ENCODE measurements around the gene AUNIP.
A peak's percentile ranks its signal among the peaks of the same experiment; 100 is the strongest.

AUNIP gene

GRCh38 chr1:25858906-25859789, at the start of gene AUNIP:
TSS of gene AUNIP (minus strand) at chr1:25859457. CDS start at chr1:25859357, 100 bp downstream.
- peaks cover 22% of the 10 kb centered on the region for H3K4me1 ChIP-seq
- no peaks in the 10 kb centered on the region for H3K36me3 ChIP-seq (replicated peaks)
- in situ Hi-C loops (cut with MboI; ENCODE audit: low sequenced_read_pairs) = no loop called here
- H3K27me3 ChIP-seq (ENCODE audit: low read depth) = no peaks in the 10 kb centered on the region
- no peaks in the 10 kb centered on the region for H3K9me3 ChIP-seq
- peak; percentile 76 to 92 for DNase-seq (ENCODE audit: low spot score in 2 of 2)
- H3K4me3 ChIP-seq = peak within 1 kb of the TSS; percentile 91

GRCh38 chr1:25909040-25909439, 49.8 kb upstream of the AUNIP start:
- H3K4me3 ChIP-seq = no peak overlapping the region
- H3K27me3 ChIP-seq (ENCODE audit: low read depth) = no peaks in the 10 kb centered on the region
- H3K9me3 ChIP-seq = no peaks in the 10 kb centered on the region
- peaks cover 14% of the 10 kb centered on the region for H3K4me1 ChIP-seq
- DNase-seq (ENCODE audit: low spot score in 2 of 2) = no peak
- in situ Hi-C loops (cut with MboI; ENCODE audit: low sequenced_read_pairs) = no loop called here
- peaks cover 5% of the 10 kb centered on the region; the same call in 1 of the 2 replicates for H3K36me3 ChIP-seq (replicated peaks)

- Histone ChIP-seq H3K9me3 (no peaks in the 10 kb centered on the region), H3K36me3 (replicated peaks) (peaks cover 13% of the 10 kb centered on the region), H3K4me3 (no peak overlapping the region), H3K27me3 (ENCODE audit: low read depth) (no peaks in the 10 kb centered on the region), H3K4me1 (peaks cover 21% of the 10 kb centered on the region)
- in situ Hi-C loops (cut with MboI; ENCODE audit: low sequenced_read_pairs) = no loop called here
- no peak for DNase-seq (ENCODE audit: low spot score in 2 of 2)
Observed at GRCh38 chr1:25908161-25908560, 48.9 kb upstream of the AUNIP start.

- H3K27me3 ChIP-seq (ENCODE audit: low read depth) = no peaks in the 10 kb centered on the region
- no peaks in the 10 kb centered on the region for H3K9me3 ChIP-seq
- DNase-seq (ENCODE audit: low spot score in 2 of 2) = no peak
- peaks cover 23% of the 10 kb centered on the region for H3K4me1 ChIP-seq
- in situ Hi-C loops (cut with MboI; ENCODE audit: low sequenced_read_pairs) = no loop called here
- no peak overlapping the region for H3K4me3 ChIP-seq
- H3K36me3 ChIP-seq (replicated peaks) = peaks cover 19% of the 10 kb centered on the region
Observed at GRCh38 chr1:25907601-25908000, 48.3 kb upstream of the AUNIP start.

- H3K4me3 ChIP-seq = peak overlapping the region; percentile 82
- peak in 1 of 2 experiments; percentile 43 for DNase-seq (ENCODE audit: low spot score in 2 of 2)
- in situ Hi-C loops (cut with MboI; ENCODE audit: low sequenced_read_pairs) = no loop called here
- no peaks in the 10 kb centered on the region for H3K27me3 ChIP-seq (ENCODE audit: low read depth)
- H3K36me3 ChIP-seq (replicated peaks) = peaks cover 27% of the 10 kb centered on the region
- peaks cover 23% of the 10 kb centered on the region for H3K4me1 ChIP-seq
- no peaks in the 10 kb centered on the region for H3K9me3 ChIP-seq
Observed at GRCh38 chr1:25906644-25907300, 47.5 kb upstream of the AUNIP start.

GRCh38 chr1:25905680-25906643, 46.7 kb upstream of the AUNIP start, which contains the start of gene STMN1:
TSS of gene STMN1 (minus strand) at chr1:25906419. CDS start at chr1:25904676, 1,743 bp downstream.
- peaks cover 23% of the 10 kb centered on the region for H3K4me1 ChIP-seq
- peaks cover 35% of the 10 kb centered on the region for H3K36me3 ChIP-seq (replicated peaks)
- no peaks in the 10 kb centered on the region for H3K27me3 ChIP-seq (ENCODE audit: low read depth)
- in situ Hi-C loops (cut with MboI; ENCODE audit: low sequenced_read_pairs) = no loop called here
- DNase-seq (ENCODE audit: low spot score in 2 of 2) = peak; percentile 94 to 98
- H3K9me3 ChIP-seq = no peaks in the 10 kb centered on the region
- peak within 1 kb of the TSS; percentile 82 for H3K4me3 ChIP-seq

- H3K36me3 ChIP-seq (replicated peaks) = peaks cover 42% of the 10 kb centered on the region
Observed at GRCh38 chr1:25904943-25905679, 45.9 kb upstream of the AUNIP start.

GRCh38 chr1:25903986-25904385, 44.7 kb upstream of the AUNIP start:
- Histone ChIP-seq H3K4me3 (peak overlapping the region; percentile 82), H3K27me3 (ENCODE audit: low read depth) (no peaks in the 10 kb centered on the region)

More at GRCh38 chr1:25904943-25905679, 45.9 kb upstream of the AUNIP start:
- Histone ChIP-seq H3K4me3 (peak overlapping the region; percentile 82), H3K9me3 (no peaks in the 10 kb centered on the region), H3K4me1 (peaks cover 23% of the 10 kb centered on the region), H3K27me3 (ENCODE audit: low read depth) (no peaks in the 10 kb centered on the region)
- in situ Hi-C loops (cut with MboI; ENCODE audit: low sequenced_read_pairs) = no loop called here
- DNase-seq (ENCODE audit: low spot score in 2 of 2) = peak; percentile 95 to 99

GRCh38 chr1:25902462-25902861, 43.2 kb upstream of the AUNIP start:
- no peak for DNase-seq (ENCODE audit: low spot score in 2 of 2)
- in situ Hi-C loops (cut with MboI; ENCODE audit: low sequenced_read_pairs) = no loop called here
- Histone ChIP-seq H3K4me1 (peaks cover 20% of the 10 kb centered on the region), H3K9me3 (no peaks in the 10 kb centered on the region), H3K4me3 (no peak overlapping the region), H3K36me3 (replicated peaks) (peaks cover 66% of the 10 kb centered on the region), H3K27me3 (ENCODE audit: low read depth) (no peaks in the 10 kb centered on the region)

More at GRCh38 chr1:25903986-25904385, 44.7 kb upstream of the AUNIP start:
- H3K9me3 ChIP-seq = no peaks in the 10 kb centered on the region
- peaks cover 23% of the 10 kb centered on the region for H3K4me1 ChIP-seq
- peaks cover 54% of the 10 kb centered on the region for H3K36me3 ChIP-seq (replicated peaks)
- in situ Hi-C loops (cut with MboI; ENCODE audit: low sequenced_read_pairs) = no loop called here
- DNase-seq (ENCODE audit: low spot score in 2 of 2) = no peak

GRCh38 chr1:25900219-25900618, 41.0 kb upstream of the AUNIP start:
- no peaks in the 10 kb centered on the region for H3K27me3 ChIP-seq (ENCODE audit: low read depth)
- no peaks in the 10 kb centered on the region for H3K9me3 ChIP-seq
- no peak overlapping the region for H3K4me3 ChIP-seq
- H3K4me1 ChIP-seq = peaks cover 12% of the 10 kb centered on the region
- in situ Hi-C loops (cut with MboI; ENCODE audit: low sequenced_read_pairs) = no loop called here
- H3K36me3 ChIP-seq (replicated peaks) = peaks cover 66% of the 10 kb centered on the region
- no peak for DNase-seq (ENCODE audit: low spot score in 2 of 2)

GRCh38 chr1:25899792-25900191, 40.5 kb upstream of the AUNIP start:
- Histone ChIP-seq H3K27me3 (ENCODE audit: low read depth) (no peaks in the 10 kb centered on the region), H3K9me3 (no peaks in the 10 kb centered on the region), H3K4me1 (peaks cover 14% of the 10 kb centered on the region), H3K36me3 (replicated peaks) (peaks cover 66% of the 10 kb centered on the region), H3K4me3 (no peak overlapping the region)
- in situ Hi-C loops (cut with MboI; ENCODE audit: low sequenced_read_pairs) = loop anchor here (5.0 kb wide), 1 partner anchor 98 kb away; the partner anchor contains the start of gene PAFAH2
- DNase-seq (ENCODE audit: low spot score in 2 of 2) = no peak

- Histone ChIP-seq H3K36me3 (replicated peaks) (peaks cover 58% of the 10 kb centered on the region), H3K4me3 (no peak overlapping the region), H3K9me3 (no peaks in the 10 kb centered on the region), H3K27me3 (ENCODE audit: low read depth) (no peaks in the 10 kb centered on the region), H3K4me1 (peaks cover 9% of the 10 kb centered on the region)
- in situ Hi-C loops (cut with MboI; ENCODE audit: low sequenced_read_pairs) = loop anchor here (5.0 kb wide), 1 partner anchor 99 kb away; the partner anchor contains the start of gene PAFAH2
- no peak for DNase-seq (ENCODE audit: low spot score in 2 of 2)
Observed at GRCh38 chr1:25898223-25899015, 39.2 kb upstream of the AUNIP start.
